HG02610 (cell line): Measurements from ENCODE around the gene AMBRA1.
A peak's percentile ranks its signal among the peaks of the same experiment; 100 is the strongest.

Experiments used
- ATAC-seq: cut with Tn5 transposase; IDR thresholded peaks from one replicate; pipeline ENCODE4 v1.9.1; 2021; ENCODE audit warnings: mild to moderate bottlenecking, moderate library complexity; ENCODE audit not compliant: unreplicated experiment

Gene AMBRA1

GRCh38 chr11:46480166-46480726 lies 113.6 kb downstream of the AMBRA1 start:
- no peak for ATAC-seq

- no peak for ATAC-seq
Measured at GRCh38 chr11:46479601-46480000, 114.2 kb downstream of the AMBRA1 start.

GRCh38 chr11:46478196-46478595 lies 115.6 kb downstream of the AMBRA1 start:
- ATAC-seq = no peak

GRCh38 chr11:46477136-46477535 lies 116.7 kb downstream of the AMBRA1 start:
- ATAC-seq = no peak

- peak; percentile 42 for ATAC-seq
Measured at GRCh38 chr11:46475926-46476545, 117.8 kb downstream of the AMBRA1 start.

GRCh38 chr11:46475051-46475925 lies 118.5 kb downstream of the AMBRA1 start:
- ATAC-seq = no peak

GRCh38 chr11:46472662-46472994 lies 121.2 kb downstream of the AMBRA1 start:
- no peak for ATAC-seq

GRCh38 chr11:46471943-46472661 lies 121.7 kb downstream of the AMBRA1 start:
- no peak for ATAC-seq

- no peak for ATAC-seq
Measured at GRCh38 chr11:46469926-46470325, 123.9 kb downstream of the AMBRA1 start.

GRCh38 chr11:46465683-46466082 lies 128.1 kb downstream of the AMBRA1 start:
- ATAC-seq = no peak

GRCh38 chr11:46463701-46464421 lies 130.0 kb downstream of the AMBRA1 start:
- no peak for ATAC-seq

GRCh38 chr11:46461461-46461927 lies 132.3 kb downstream of the AMBRA1 start:
- ATAC-seq = no peak

- no peak for ATAC-seq
Measured at GRCh38 chr11:46458491-46458890, 135.3 kb downstream of the AMBRA1 start.

- no peak for ATAC-seq
Measured at GRCh38 chr11:46457659-46458424, 136.0 kb downstream of the AMBRA1 start.

- ATAC-seq = no peak
Measured at GRCh38 chr11:46457021-46457420, 136.8 kb downstream of the AMBRA1 start.

- ATAC-seq = no peak
Measured at GRCh38 chr11:46456269-46457001, 137.4 kb downstream of the AMBRA1 start.

GRCh38 chr11:46455834-46456233 lies 138.0 kb downstream of the AMBRA1 start:
- ATAC-seq = no peak

- ATAC-seq = no peak
Measured at GRCh38 chr11:46452918-46453517, 140.8 kb downstream of the AMBRA1 start.

- no peak for ATAC-seq
Measured at GRCh38 chr11:46451759-46452158, 142.1 kb downstream of the AMBRA1 start.
